KMS-11 (cell line): ENCODE results near the gene TMEM114.

Source experiments
- H2AFZ ChIP-seq: fragments of 200-600 bp; sonication (generic); 2 replicates; pipeline ENCODE4 v1.6.1; 2016; ENCODE audit warnings: antibody characterized with exemption, mixed run types, low read depth
- H3K27ac ChIP-seq: fragments of 200-600 bp; sonication (generic); 2 replicates; pipeline ENCODE4 v1.6.1; 2016; ENCODE audit warnings: mild to moderate bottlenecking, mixed run types
- H3K27me3 ChIP-seq: fragments of 200-600 bp; sonication (generic); 2 replicates; pipeline ENCODE4 v1.6.1; 2017; ENCODE audit warnings: mild to moderate bottlenecking, low read depth, mixed run types, moderate library complexity; ENCODE audit not compliant: insufficient read depth
- H3K36me3 ChIP-seq: fragments of 200-600 bp; sonication (generic); 2 replicates; pipeline ENCODE4 v1.6.1; 2017; ENCODE audit warnings: mild to moderate bottlenecking, mixed run types; ENCODE audit not compliant: insufficient read depth
- H3K4me1 ChIP-seq: fragments of 200-600 bp; sonication (generic); 2 replicates; pipeline ENCODE4 v1.6.1; 2016; ENCODE audit warnings: mild to moderate bottlenecking, low read depth, mixed run types; ENCODE audit not compliant: poor library complexity, severe bottlenecking
- H3K4me2 ChIP-seq: fragments of 200-600 bp; sonication (generic); 2 replicates; pipeline ENCODE4 v1.7.0; 2016; ENCODE audit warnings: mild to moderate bottlenecking, mixed run types
- H3K4me3 ChIP-seq: fragments of 200-600 bp; sonication (generic); IDR thresholded peaks from 2 replicates; pipeline ENCODE4 v1.6.1; 2017; ENCODE audit warnings: low read depth, low read length, mixed read lengths; ENCODE audit not compliant: insufficient read depth
- H3K79me2 ChIP-seq: fragments of 200-600 bp; sonication (generic); 2 replicates; pipeline ENCODE4 v1.6.1; 2016; ENCODE audit warnings: low read depth, mixed run types; ENCODE audit not compliant: insufficient read depth
- H3K9ac ChIP-seq: fragments of 200-600 bp; sonication (generic); 2 replicates; pipeline ENCODE4 v1.6.1; 2016; ENCODE audit warnings: mild to moderate bottlenecking, mixed run types
- H4K20me1 ChIP-seq: fragments of 200-600 bp; sonication (generic); 2 replicates; pipeline ENCODE4 v1.6.1; 2016; ENCODE audit warnings: mild to moderate bottlenecking, mixed run types; ENCODE audit not compliant: insufficient read depth
- CTCF ChIP-seq: fragments of 200-600 bp; sonication (generic); conservative IDR thresholded peaks from 2 replicates; pipeline ENCODE4 v1.6.1; 2017; ENCODE audit warnings: low read depth, mild to moderate bottlenecking, antibody characterized with exemption, low read length, moderate library complexity, mixed read lengths

TMEM114 gene

GRCh38 chr16:8519643-8520042 is 70.7 kb downstream of the TMEM114 start:
- Histone ChIP-seq H3K79me2 (no peaks in the 10 kb centered on the region), H3K4me2 (no peak overlapping the region), H2AFZ (no peak overlapping the region), H3K4me1 (no peaks in the 10 kb centered on the region), H3K9ac (no peak overlapping the region), H3K36me3 (no peaks in the 10 kb centered on the region), H3K27me3 (no peaks in the 10 kb centered on the region), H3K27ac (no peak overlapping the region), H3K4me3 (no peak overlapping the region), H4K20me1 (no peaks in the 10 kb centered on the region)
- TF ChIP-seq CTCF = no peak
